IPS DF 6.9 (cell line): Measurements from ENCODE around the gene SPEG.

ENCODE experiments used
- DNase-seq: peaks from one replicate; pipeline ENCODE4 v3.0.0-alpha.2; 2013; ENCODE audit warnings: low read depth, low spot score
- H3K27ac ChIP-seq: one replicate; pipeline ENCODE4 v1.5.1; 2013; ENCODE audit warnings: low read length, control low read depth
- H3K27me3 ChIP-seq: 2 replicates; pipeline ENCODE4 v1.6.1; 2013; ENCODE audit warnings: mild to moderate bottlenecking, low read length; ENCODE audit not compliant: control insufficient read depth, insufficient read depth
- H3K36me3 ChIP-seq: 2 replicates; pipeline ENCODE4 v1.6.1; 2013; ENCODE audit warnings: low read length; ENCODE audit not compliant: control insufficient read depth, insufficient read depth
- H3K4me1 ChIP-seq: 2 replicates; pipeline ENCODE4 v1.6.1; 2013; ENCODE audit warnings: low read length; ENCODE audit not compliant: control insufficient read depth, insufficient read depth
- H3K4me3 ChIP-seq: 2 replicates; pipeline ENCODE4 v1.5.1; 2013; ENCODE audit warnings: mild to moderate bottlenecking, low read length
- H3K9me3 ChIP-seq: 2 replicates; pipeline ENCODE4 v1.6.1; 2013; ENCODE audit warnings: low read length, inconsistent platforms; ENCODE audit not compliant: control insufficient read depth, insufficient read depth
- WGBS: extraction: QIAGEN DNeasy Blood & Tissue Kit; methylation state at CpG from one replicate; pipeline ENCODE4 v1.1.7; 2013; ENCODE audit warnings: mixed read lengths, missing lambda C conversion rate; ENCODE audit not compliant: insufficient read length, insufficient coverage; 5-methylcytosine and 5-hydroxymethylcytosine counted together

Gene SPEG

DNA sequence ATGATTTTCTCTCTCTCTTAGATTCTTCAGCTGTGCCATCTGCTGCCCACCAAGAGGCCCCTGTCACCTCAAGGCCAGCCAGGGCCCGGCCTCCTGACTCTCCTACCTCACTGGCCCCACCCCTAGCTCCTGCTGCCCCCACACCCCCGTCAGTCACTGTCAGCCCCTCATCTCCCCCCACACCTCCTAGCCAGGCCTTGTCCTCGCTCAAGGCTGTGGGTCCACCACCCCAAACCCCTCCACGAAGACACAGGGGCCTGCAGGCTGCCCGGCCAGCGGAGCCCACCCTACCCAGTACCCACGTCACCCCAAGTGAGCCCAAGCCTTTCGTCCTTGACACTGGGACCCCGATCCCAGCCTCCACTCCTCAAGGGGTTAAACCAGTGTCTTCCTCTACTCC is 54.7 kb downstream of the SPEG start:
- Histone ChIP-seq H3K27ac (no peak overlapping the region), H3K9me3 (no peaks in the 10 kb centered on the region), H3K36me3 (no peaks in the 10 kb centered on the region), H3K27me3 (peaks cover 10% of the 10 kb centered on the region; the same call in 1 of the 2 replicates), H3K4me1 (peaks cover 8% of the 10 kb centered on the region), H3K4me3 (no peak overlapping the region)
- no peak for DNase-seq
- WGBS = no CpG with 5 or more reads among the region's 9 CpGs

DNA sequence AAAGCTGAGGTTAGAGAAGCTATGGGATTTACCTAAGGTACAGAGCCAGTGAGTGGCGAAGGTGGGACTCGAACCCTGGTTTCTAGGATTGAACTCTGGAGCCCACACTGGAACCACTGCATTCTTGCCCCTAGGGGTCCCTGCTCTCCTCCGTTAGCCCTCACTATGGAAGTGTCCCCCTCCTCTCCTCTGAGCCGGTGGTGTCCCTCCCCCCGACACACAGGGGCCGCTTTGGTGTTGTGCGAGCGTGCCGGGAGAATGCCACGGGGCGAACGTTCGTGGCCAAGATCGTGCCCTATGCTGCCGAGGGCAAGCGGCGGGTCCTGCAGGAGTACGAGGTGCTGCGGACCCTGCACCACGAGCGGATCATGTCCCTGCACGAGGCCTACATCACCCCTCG is 55.5 kb downstream of the SPEG start:
- H3K4me1 ChIP-seq = peaks cover 10% of the 10 kb centered on the region
- peaks cover 7% of the 10 kb centered on the region; the same call in 1 of the 2 replicates for H3K27me3 ChIP-seq
- no peaks in the 10 kb centered on the region for H3K36me3 ChIP-seq
- no peaks in the 10 kb centered on the region for H3K9me3 ChIP-seq
- no peak overlapping the region for H3K4me3 ChIP-seq
- no CpG with 5 or more reads among the region's 23 CpGs for WGBS
- DNase-seq = no peak
- H3K27ac ChIP-seq = no peak overlapping the region

GRCh38 chr2:219490600-219491130 is 56.0 kb downstream of the SPEG start:
- Histone ChIP-seq H3K36me3 (no peaks in the 10 kb centered on the region), H3K4me3 (no peak overlapping the region), H3K4me1 (peaks cover 9% of the 10 kb centered on the region), H3K9me3 (no peaks in the 10 kb centered on the region), H3K27me3 (peaks cover 2% of the 10 kb centered on the region; the same call in 1 of the 2 replicates), H3K27ac (no peak overlapping the region)
- WGBS = no CpG with 5 or more reads among the region's 10 CpGs
- DNase-seq = no peak

- no CpG with 5 or more reads among the region's 14 CpGs for WGBS
- no peaks in the 10 kb centered on the region for H3K9me3 ChIP-seq
- no peak overlapping the region for H3K4me3 ChIP-seq
- peaks cover 9% of the 10 kb centered on the region for H3K4me1 ChIP-seq
- H3K27ac ChIP-seq = no peak overlapping the region
- peaks cover 2% of the 10 kb centered on the region; the same call in 1 of the 2 replicates for H3K27me3 ChIP-seq
- DNase-seq = no peak
- no peaks in the 10 kb centered on the region for H3K36me3 ChIP-seq
Measured at GRCh38 chr2:219491278-219491963, 56.8 kb downstream of the SPEG start.

DNA sequence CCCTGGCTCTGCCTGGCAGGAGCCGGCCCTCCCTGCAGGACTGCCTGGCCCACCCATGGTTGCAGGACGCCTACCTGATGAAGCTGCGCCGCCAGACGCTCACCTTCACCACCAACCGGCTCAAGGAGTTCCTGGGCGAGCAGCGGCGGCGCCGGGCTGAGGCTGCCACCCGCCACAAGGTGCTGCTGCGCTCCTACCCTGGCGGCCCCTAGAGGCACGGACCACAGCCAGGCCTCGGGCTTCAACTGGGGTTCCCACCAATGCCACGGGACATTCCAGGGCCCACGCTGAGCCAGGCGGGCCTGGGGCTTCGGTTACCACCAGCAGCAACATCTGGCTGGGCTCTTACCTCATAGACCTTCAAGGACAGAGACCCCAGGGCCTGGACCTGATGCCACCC is 57.9 kb downstream of the SPEG start:
- no peak for DNase-seq

GRCh38 chr2:219493086-219493485 is 58.4 kb downstream of the SPEG start:
- no peak overlapping the region for H3K4me3 ChIP-seq
- peaks cover 4% of the 10 kb centered on the region; the same call in 1 of the 2 replicates for H3K27me3 ChIP-seq
- no peaks in the 10 kb centered on the region; the same call in 1 of the 2 replicates for H3K36me3 ChIP-seq
- H3K27ac ChIP-seq = no peak overlapping the region
- H3K4me1 ChIP-seq = peaks cover 10% of the 10 kb centered on the region
- WGBS = no CpG with 5 or more reads among the region's 5 CpGs
- no peak for DNase-seq
- H3K9me3 ChIP-seq = no peaks in the 10 kb centered on the region

More for the DNA sequence above, 57.9 kb downstream of the SPEG start:
- no peak overlapping the region for H3K4me3 ChIP-seq
- H3K4me1 ChIP-seq = peaks cover 10% of the 10 kb centered on the region
- H3K36me3 ChIP-seq = no peaks in the 10 kb centered on the region; the same call in 1 of the 2 replicates
- no peaks in the 10 kb centered on the region for H3K9me3 ChIP-seq
- no peak overlapping the region for H3K27ac ChIP-seq
- H3K27me3 ChIP-seq = peaks cover 4% of the 10 kb centered on the region; the same call in 1 of the 2 replicates
- no CpG with 5 or more reads among the region's 20 CpGs for WGBS

GRCh38 chr2:219494952-219495530 is 60.4 kb downstream of the SPEG start:
- Histone ChIP-seq H3K4me3 (no peak overlapping the region), H3K36me3 (no peaks in the 10 kb centered on the region; the same call in 1 of the 2 replicates), H3K9me3 (no peaks in the 10 kb centered on the region), H3K27ac (no peak overlapping the region), H3K27me3 (peaks cover 4% of the 10 kb centered on the region; the same call in 1 of the 2 replicates), H3K4me1 (peaks cover 10% of the 10 kb centered on the region)
- WGBS = no CpG with 5 or more reads among the region's 10 CpGs
- DNase-seq = no peak

DNA sequence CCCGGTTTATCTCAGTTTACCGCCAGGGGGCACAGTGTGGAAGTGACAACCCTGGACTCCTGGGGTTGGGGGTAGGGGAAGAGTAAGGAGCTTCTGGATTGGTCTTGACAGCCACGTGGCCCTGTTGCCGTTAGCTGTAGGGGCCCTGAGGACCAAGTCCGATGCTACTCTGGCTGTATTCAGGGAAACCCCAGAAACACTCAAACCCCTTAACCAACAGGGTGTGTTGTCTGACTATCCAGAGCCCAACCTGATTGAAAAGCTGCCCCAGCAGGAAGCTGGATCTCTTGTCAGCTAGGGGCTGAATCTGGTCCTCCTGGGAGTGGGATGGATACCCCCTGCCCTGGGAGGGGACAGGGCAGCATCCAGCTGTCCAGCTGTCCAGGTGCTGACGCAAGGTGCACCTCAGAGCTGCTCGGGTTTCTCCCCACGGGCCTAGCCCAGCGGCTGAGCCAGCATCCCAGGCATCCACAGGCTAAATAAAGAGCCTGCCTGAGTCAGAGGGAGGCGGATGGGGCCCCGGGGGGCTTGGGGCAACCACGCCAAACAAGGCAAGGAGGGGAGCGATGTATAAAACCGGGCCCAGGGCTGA is 61.0 kb downstream of the SPEG start:
- Histone ChIP-seq H3K27ac (no peak overlapping the region), H3K4me3 (no peak overlapping the region), H3K4me1 (peaks cover 10% of the 10 kb centered on the region), H3K9me3 (no peaks in the 10 kb centered on the region), H3K36me3 (no peaks in the 10 kb centered on the region; the same call in 1 of the 2 replicates), H3K27me3 (peaks cover 4% of the 10 kb centered on the region; the same call in 1 of the 2 replicates)
- no CpG with 5 or more reads among the region's 14 CpGs for WGBS
- DNase-seq = no peak

DNA sequence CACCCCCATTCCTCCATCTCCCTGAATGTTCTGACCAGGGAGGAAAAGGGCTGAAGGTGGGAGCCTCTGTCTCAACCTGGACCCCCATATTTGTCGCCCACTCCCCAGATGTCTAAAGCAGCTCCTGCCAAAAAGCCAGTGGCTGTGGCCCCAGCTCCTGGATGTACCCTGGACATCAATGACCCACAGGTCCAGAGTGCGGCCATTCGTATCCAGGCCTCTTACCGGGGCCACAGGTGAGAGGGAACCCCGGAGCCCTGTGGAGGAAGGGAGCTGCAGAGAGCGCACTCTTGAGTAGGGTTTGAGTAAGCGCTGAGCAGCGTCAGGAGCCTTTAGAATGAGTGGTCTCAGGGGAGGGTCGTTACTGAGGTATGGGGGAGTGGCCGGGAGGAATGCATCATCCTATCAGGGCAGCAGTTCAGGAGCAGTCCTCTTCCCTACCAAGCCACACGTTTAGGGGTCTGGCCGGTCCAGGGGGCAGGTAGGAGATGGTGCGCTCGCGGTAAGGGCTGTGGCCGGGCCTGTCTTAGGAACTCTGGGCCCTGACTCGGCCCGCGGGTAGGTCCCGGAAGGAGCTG is 61.7 kb downstream of the SPEG start:
- Histone ChIP-seq H3K27ac (no peak overlapping the region), H3K4me1 (peaks cover 10% of the 10 kb centered on the region), H3K27me3 (peaks cover 4% of the 10 kb centered on the region; the same call in 1 of the 2 replicates), H3K4me3 (no peak overlapping the region), H3K9me3 (no peaks in the 10 kb centered on the region), H3K36me3 (no peaks in the 10 kb centered on the region; the same call in 1 of the 2 replicates)
- no CpG with 5 or more reads among the region's 20 CpGs for WGBS
- no peak for DNase-seq
